H1 (cell line): ENCODE measurements around the gene PKNOX1. TPM values are rescaled to one million over a fixed set of nuclear protein-coding genes. Genes with fewer than 3 reads are reported as not detected.
"Not testable (repeated sequence)": the region's sequence is repeated elsewhere in the genome, so short reads cannot be mapped to it uniquely, and the experiment has no call there.

Experiments used
- CTCF ChIA-PET: fragments of 300-600 bp; sonication (Branson Sonifier 250); formaldehyde crosslinking; loops from one replicate; lab custom pipeline; 2021; ENCODE audit not compliant: partially characterized antibody; lab: Charles Lee
- POLR2A ChIA-PET: fragments of 300-600 bp; sonication (Branson Sonifier 250); formaldehyde crosslinking; loops from one replicate; lab custom pipeline; 2021; ENCODE audit warnings: inconsistent platforms; ENCODE audit not compliant: partially characterized antibody; lab: Charles Lee
- DNase-seq, 2 experiments: peaks; one replicate each; pipeline versions ENCODE4 v3.0.0 to v3.0.0-alpha.2; 2010 to 2022; ENCODE audit warnings: low spot score in 2 of 2, low read depth in 1 of 2, mixed read lengths in 1 of 2
- FAIRE-seq: peaks from 2 replicates; lab custom pipeline; 2011; peaks lifted over from hg19 to GRCh38; lab: Jason Lieb, UNC
- H2AFZ ChIP-seq: 2 replicates; pipeline ENCODE4 v1.8.1; 2012; ENCODE audit warnings: low read length, inconsistent platforms
- H2AK5ac ChIP-seq: 2 replicates; pipeline ENCODE4 v1.6.1; 2013; ENCODE audit warnings: low read depth, low read length
- H2BK120ac ChIP-seq: replicated peaks from 2 replicates; pipeline ENCODE3; 2013; ENCODE audit warnings: low read depth, low read length, inconsistent platforms
- H2BK12ac ChIP-seq: 2 replicates; pipeline ENCODE4 v1.6.1; 2013; ENCODE audit warnings: low read depth, low read length
- H2BK15ac ChIP-seq: 2 replicates; pipeline ENCODE4 v1.6.1; 2013; ENCODE audit warnings: low read length
- H2BK20ac ChIP-seq: 2 replicates; pipeline ENCODE4 v1.6.1; 2013; ENCODE audit warnings: low read length
- H2BK5ac ChIP-seq: 2 replicates; pipeline ENCODE4 v1.6.1; 2013; ENCODE audit warnings: low read depth, low read length
- H3K14ac ChIP-seq: 2 replicates; pipeline ENCODE4 v1.6.1; 2013; ENCODE audit warnings: inconsistent platforms; ENCODE audit not compliant: insufficient read length
- H3K18ac ChIP-seq: 2 replicates; pipeline ENCODE4 v1.6.1; 2013; ENCODE audit warnings: low read length; ENCODE audit errors: extremely low read depth
- H3K23ac ChIP-seq: 2 replicates; pipeline ENCODE4 v1.6.1; 2013; ENCODE audit warnings: inconsistent platforms; ENCODE audit not compliant: insufficient read length
- H3K23me2 ChIP-seq: 2 replicates; pipeline ENCODE4 v1.6.1; 2013; ENCODE audit warnings: low read depth, low read length
- H3K27ac ChIP-seq: 2 replicates; pipeline ENCODE4 v1.6.1; 2011; ENCODE audit warnings: low read depth, low read length, inconsistent platforms
- H3K27me3 ChIP-seq, 4 experiments: replicated peaks in 1 of 4; 1 replicate in 1 of 4; 2 replicates in 3 of 4; pipeline versions ENCODE4 v1.6.1 to v1.8.1; 2011 to 2013; ENCODE audit warnings: low read length in 3 of 4, mild to moderate bottlenecking in 3 of 4, inconsistent platforms in 2 of 4, mixed read lengths in 2 of 4, moderate library complexity in 1 of 4; ENCODE audit not compliant: control insufficient read depth in 3 of 4, insufficient read depth in 3 of 4; ENCODE audit errors: extremely low read depth in 1 of 4
- H3K36me3 ChIP-seq, 4 experiments: 2 replicates each; pipeline versions ENCODE4 v1.6.1 to v1.8.1; 2011 to 2013; ENCODE audit warnings: mild to moderate bottlenecking in 4 of 4, low read length in 3 of 4, moderate library complexity in 2 of 4, control low read depth in 1 of 4, inconsistent platforms in 1 of 4; ENCODE audit not compliant: insufficient read depth in 4 of 4, control insufficient read depth in 2 of 4
- H3K4ac ChIP-seq: replicated peaks from 2 replicates; pipeline ENCODE3; 2013; ENCODE audit warnings: low read length, low read depth, mixed read lengths, inconsistent platforms; ENCODE audit not compliant: insufficient read length
- H3K4me1 ChIP-seq, 4 experiments: replicated peaks in 1 of 4; 1 replicate in 1 of 4; 2 replicates in 3 of 4; pipeline versions ENCODE4 v1.6.1 to v1.8.1; 2011 to 2013; ENCODE audit warnings: low read length in 3 of 4, inconsistent platforms in 2 of 4, mixed read lengths in 1 of 4; ENCODE audit not compliant: insufficient read depth in 4 of 4, control insufficient read depth in 3 of 4
- H3K4me2 ChIP-seq, 2 experiments: 2 replicates each; pipeline versions ENCODE4 v1.6.1 to v1.8.1; 2011 to 2013; ENCODE audit warnings: low read depth in 2 of 2, low read length in 2 of 2, control low read depth in 1 of 2, inconsistent platforms in 1 of 2, mild to moderate bottlenecking in 1 of 2; ENCODE audit not compliant: insufficient read depth in 1 of 2
- H3K4me3 ChIP-seq, 4 experiments: fragments of 200-600, 300-600 bp in 1 of 4; sonication (generic), shearing (Covaris generic), sonication (Bioruptor Twin) in 1 of 4; 2 replicates each; pipeline versions ENCODE4 v1.5.1 to v1.8.1; 2011 to 2016; ENCODE audit warnings: low read length in 4 of 4, low read depth in 3 of 4, control low read depth in 2 of 4, inconsistent platforms in 2 of 4, mild to moderate bottlenecking in 2 of 4, mixed read lengths in 1 of 4, moderate library complexity in 1 of 4; ENCODE audit not compliant: insufficient read depth in 2 of 4; ENCODE audit errors: extremely low read depth in 1 of 4
- H3K56ac ChIP-seq: replicated peaks from 2 replicates; pipeline ENCODE3; 2013; ENCODE audit warnings: low read depth, mild to moderate bottlenecking, mixed read lengths, low read length, inconsistent platforms; ENCODE audit not compliant: insufficient read length
- H3K79me1 ChIP-seq: 2 replicates; pipeline ENCODE4 v1.6.1; 2013; ENCODE audit warnings: low read depth, low read length, control low read depth
- H3K79me2 ChIP-seq, 2 experiments: 2 replicates each; pipeline versions ENCODE4 v1.6.1 to v1.8.1; 2012 to 2013; ENCODE audit warnings: low read length in 2 of 2, mild to moderate bottlenecking in 2 of 2, inconsistent platforms in 1 of 2; ENCODE audit not compliant: insufficient read depth in 2 of 2, control insufficient read depth in 1 of 2
- H3K9ac ChIP-seq, 4 experiments: replicated peaks in 1 of 4; 1 replicate in 1 of 4; 2 replicates in 3 of 4; pipeline versions ENCODE4 v1.6.1 to v1.8.1; 2011 to 2013; ENCODE audit warnings: low read depth in 3 of 4, low read length in 3 of 4, control low read depth in 2 of 4, mild to moderate bottlenecking in 2 of 4, moderate library complexity in 2 of 4, inconsistent platforms in 1 of 4; ENCODE audit errors: extremely low read depth in 1 of 4
- H3K9me3 ChIP-seq, 2 experiments: 2 replicates each; pipeline versions ENCODE4 v1.6.1 to v1.8.1; 2012 to 2013; ENCODE audit warnings: mild to moderate bottlenecking in 2 of 2, moderate library complexity in 2 of 2, control low read depth in 1 of 2, inconsistent platforms in 1 of 2, low read depth in 1 of 2, low read length in 1 of 2, mixed read lengths in 1 of 2; ENCODE audit not compliant: insufficient read depth in 2 of 2
- H4K20me1 ChIP-seq, 2 experiments: replicated peaks in 1 of 2; 2 replicates each; pipeline versions ENCODE3 to v1.8.1; 2011 to 2013; ENCODE audit warnings: inconsistent platforms in 2 of 2, low read length in 2 of 2, mild to moderate bottlenecking in 1 of 2; ENCODE audit not compliant: insufficient read depth in 2 of 2, control insufficient read depth in 1 of 2
- H4K5ac ChIP-seq: 2 replicates; pipeline ENCODE4 v1.6.1; 2013; ENCODE audit warnings: low read length, low read depth, mixed read lengths, inconsistent platforms; ENCODE audit not compliant: insufficient read length
- H4K8ac ChIP-seq: 2 replicates; pipeline ENCODE4 v1.8.0; 2013; ENCODE audit warnings: mild to moderate bottlenecking, moderate library complexity, low read length, inconsistent platforms; ENCODE audit not compliant: insufficient read depth; ENCODE audit errors: extremely low read depth
- H4K91ac ChIP-seq: replicated peaks from 2 replicates; pipeline ENCODE3; 2013; ENCODE audit warnings: low read length, mixed read lengths, inconsistent platforms; ENCODE audit not compliant: insufficient read length
- CTCF ChIP-seq, 3 experiments: IDR thresholded peaks; 1 replicate in 2 of 3; 2 replicates in 1 of 3; pipeline versions ENCODE4 v1.5.1 to v1.6.1; 2011; ENCODE audit warnings: low read length in 3 of 3, mild to moderate bottlenecking in 3 of 3, inconsistent platforms in 2 of 3, low read depth in 1 of 3, moderate library complexity in 1 of 3; ENCODE audit not compliant: insufficient read depth in 1 of 3; ENCODE audit errors: control extremely low read depth in 1 of 3
- RAD21 ChIP-seq, 2 experiments: IDR thresholded peaks in 1 of 2; conservative IDR thresholded peaks in 1 of 2; 2 replicates each; pipeline ENCODE4 v1.6.1; 2011; ENCODE audit warnings: low read depth in 2 of 2, low read length in 2 of 2, improper control_type of control experiment in 1 of 2, inconsistent platforms in 1 of 2, mild to moderate bottlenecking in 1 of 2, moderate library complexity in 1 of 2
- WGBS, 2 experiments: shearing (Covaris generic) in 1 of 2; methylation state at CpG; one replicate each; pipeline versions ENCODE4 v1.1.6 to v1.1.7; 2013 to 2015; ENCODE audit warnings: low lambda C conversion rate in 2 of 2, mixed read lengths in 2 of 2, inconsistent platforms in 1 of 2, low coverage in 1 of 2, missing lambda C conversion rate in 1 of 2; ENCODE audit not compliant: insufficient replicate concordance in 2 of 2, insufficient coverage in 1 of 2, insufficient read length in 1 of 2; ENCODE audit errors: extremely low coverage in 1 of 2, missing lambda C conversion rate in 1 of 2; 5-methylcytosine and 5-hydroxymethylcytosine counted together
- polyA plus RNA-seq, 7 experiments: library from polyadenylated mRNA; depleted of rRNA in 3 of 7; stranded (reverse) in 5 of 7; unstranded in 2 of 7; fragments of >200 nt in 5 of 7; fragments of 200-250 nt in 2 of 7; gene quantifications; 1 replicate in 5 of 7; 2 replicates in 1 of 7; 4 replicates in 1 of 7; pipeline versions ENCODE4 v1.2.1 to v1.2.3, GENCODE V29; 2011 to 2013; ENCODE audit warnings: missing spikeins in 2 of 7, mixed read lengths in 2 of 7
- total RNA-seq: library from RNA; stranded (reverse); fragmentation: NEBNext Ultra II Directional; extraction: Animal tissue kit (Norgen Biotek cat#: 25700); gene quantifications from 2 replicates; pipeline ENCODE4 v1.2.1, GENCODE V29; 2021

The PKNOX1 gene
- total and polyA plus RNA-seq, 2 of the 8 experiments (the other 6 are each of a cell fraction or from before 2014, with no cell fraction given), result 20.4 to 31.9 TPM

GRCh38 chr21:42938606-42938995 is 35.8 kb upstream of the PKNOX1 start:
- not testable (repeated sequence) for H3K23me2 ChIP-seq, H2BK15ac ChIP-seq, H2AFZ ChIP-seq, H4K8ac ChIP-seq, H3K9me3 ChIP-seq, H3K27me3 ChIP-seq, H3K4me2 ChIP-seq, H4K20me1 ChIP-seq, H3K23ac ChIP-seq, H3K56ac ChIP-seq, H3K4me3 ChIP-seq, H3K14ac ChIP-seq, H3K79me1 ChIP-seq, DNase-seq, H3K27ac ChIP-seq, H4K91ac ChIP-seq, H3K9ac ChIP-seq, H4K5ac ChIP-seq, FAIRE-seq, H3K36me3 ChIP-seq, H3K79me2 ChIP-seq
- H2AK5ac ChIP-seq, result peak overlapping the region; percentile 84
- peaks cover 0 to 25% (median 12%) of the 10 kb centered on the region in 4 experiments; a peak in 6 of 7 replicates for H3K4me1 ChIP-seq
- peak overlapping the region; percentile 94 for H3K18ac ChIP-seq
- peak overlapping the region; percentile 21 for H3K4ac ChIP-seq
- peak; percentile 13 to 22 (median 19); a peak in 3 of 4 replicates for TF ChIP-seq CTCF (IDR thresholded peaks at IDR 0.05; ENCODE audit: control extremely low read depth in 1 of 3, insufficient read depth in 1 of 3, low read depth in 1 of 3, low read length in 3 of 3)
- peak; percentile 13 to 28; a peak in 2 of 4 replicates for TF ChIP-seq RAD21 (IDR thresholded peaks at IDR 0.05 in 1 of 2, conservative IDR thresholded peaks at IDR 0.05 in 1 of 2; ENCODE audit: low read depth in 2 of 2, low read length in 2 of 2)
- CTCF ChIA-PET, result interaction anchor here (0.8 to 3.2 kb wide), 4 partner anchors 11 to 33 kb away, joined by 3 to 10 read pairs (median 6); no protein-coding TSS in a partner anchor
- H2BK12ac ChIP-seq, result peak overlapping the region; percentile 86
- WGBS, 2 experiments, result 84% methylated on average over 6 of the region's 6 CpGs; no CpG with 5 or more reads in 1 of the 2 experiments
- POLR2A ChIA-PET, result interaction anchor here (1.3 to 3.6 kb wide), 6 partner anchors 9 to 53 kb away, joined by 4 to 37 read pairs (median 7); partner anchors contain the start of gene ERVH48-1
- H2BK120ac ChIP-seq, result peak overlapping the region; percentile 62
- H2BK20ac ChIP-seq, result peak overlapping the region; percentile 88
- H2BK5ac ChIP-seq, result peak overlapping the region; percentile 98; the same call in 1 of the 2 replicates
